Keratinocyte (primary cell): Measurements from ENCODE around the gene TOMM5.

Experiments used
- EZH2 ChIP-seq: IDR thresholded peaks from one replicate; pipeline ENCODE4 v1.6.1; 2012; ENCODE audit warnings: inconsistent platforms, mild to moderate bottlenecking, low read length, moderate library complexity
- TF ChIP-seq, protein P1 (sequence below), 3 experiments: IDR thresholded peaks in 1 of 3; conservative IDR thresholded peaks in 1 of 3; optimal IDR thresholded peaks in 1 of 3; 2 replicates in 2 of 3; 3 replicates in 1 of 3; pipeline versions ENCODE3 to v1.5.1; 2011; ENCODE audit warnings: low read length in 3 of 3, mild to moderate bottlenecking in 3 of 3, moderate library complexity in 2 of 3, control low read depth in 1 of 3, inconsistent platforms in 1 of 3; ENCODE audit not compliant: insufficient read depth in 2 of 3; ENCODE audit errors: extremely low read depth in 1 of 3

DNA sequence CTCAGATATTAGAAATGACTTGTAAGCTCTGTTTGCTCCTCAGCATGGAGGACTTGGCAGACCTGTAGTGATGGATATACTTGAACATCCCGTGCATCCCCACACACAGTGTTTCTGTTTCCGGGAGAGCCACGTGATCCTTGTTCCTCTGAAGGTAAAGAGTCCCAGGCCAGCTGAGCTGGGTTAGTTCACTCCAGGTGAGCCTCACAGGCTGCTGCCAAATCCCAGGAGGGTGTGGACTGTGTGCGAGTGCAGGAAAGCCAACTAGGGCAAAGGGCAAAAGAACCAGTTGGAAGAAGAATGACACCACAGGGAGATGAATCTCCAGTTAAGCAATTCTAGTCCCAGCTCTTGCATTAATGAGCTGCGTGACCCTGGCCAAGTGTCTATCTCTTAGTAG is 10.4 kb upstream of the TOMM5 start:
- TF ChIP-seq, protein P1, sequence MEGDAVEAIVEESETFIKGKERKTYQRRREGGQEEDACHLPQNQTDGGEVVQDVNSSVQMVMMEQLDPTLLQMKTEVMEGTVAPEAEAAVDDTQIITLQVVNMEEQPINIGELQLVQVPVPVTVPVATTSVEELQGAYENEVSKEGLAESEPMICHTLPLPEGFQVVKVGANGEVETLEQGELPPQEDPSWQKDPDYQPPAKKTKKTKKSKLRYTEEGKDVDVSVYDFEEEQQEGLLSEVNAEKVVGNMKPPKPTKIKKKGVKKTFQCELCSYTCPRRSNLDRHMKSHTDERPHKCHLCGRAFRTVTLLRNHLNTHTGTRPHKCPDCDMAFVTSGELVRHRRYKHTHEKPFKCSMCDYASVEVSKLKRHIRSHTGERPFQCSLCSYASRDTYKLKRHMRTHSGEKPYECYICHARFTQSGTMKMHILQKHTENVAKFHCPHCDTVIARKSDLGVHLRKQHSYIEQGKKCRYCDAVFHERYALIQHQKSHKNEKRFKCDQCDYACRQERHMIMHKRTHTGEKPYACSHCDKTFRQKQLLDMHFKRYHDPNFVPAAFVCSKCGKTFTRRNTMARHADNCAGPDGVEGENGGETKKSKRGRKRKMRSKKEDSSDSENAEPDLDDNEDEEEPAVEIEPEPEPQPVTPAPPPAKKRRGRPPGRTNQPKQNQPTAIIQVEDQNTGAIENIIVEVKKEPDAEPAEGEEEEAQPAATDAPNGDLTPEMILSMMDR (optimal IDR thresholded peaks at IDR 0.05 in 1 of 3, IDR thresholded peaks at IDR 0.05 in 1 of 3, conservative IDR thresholded peaks at IDR 0.05 in 1 of 3; ENCODE audit: extremely low read depth in 1 of 3, insufficient read depth in 2 of 3, low read length in 3 of 3), result no peak
- no peak for TF ChIP-seq EZH2
